GM20000 (cell line): ENCODE results near the gene FTCD.

Experiments used
- DNase-seq: peaks from one replicate; pipeline ENCODE4 v3.0.0; 2012; ENCODE audit warnings: low spot score
- TF ChIP-seq, protein P1 (sequence below): IDR thresholded peaks from 2 replicates; pipeline ENCODE4 v1.5.1; 2012; ENCODE audit warnings: mild to moderate bottlenecking, control low read depth; ENCODE audit errors: extremely low read depth, missing control alignments

Gene FTCD

DNA sequence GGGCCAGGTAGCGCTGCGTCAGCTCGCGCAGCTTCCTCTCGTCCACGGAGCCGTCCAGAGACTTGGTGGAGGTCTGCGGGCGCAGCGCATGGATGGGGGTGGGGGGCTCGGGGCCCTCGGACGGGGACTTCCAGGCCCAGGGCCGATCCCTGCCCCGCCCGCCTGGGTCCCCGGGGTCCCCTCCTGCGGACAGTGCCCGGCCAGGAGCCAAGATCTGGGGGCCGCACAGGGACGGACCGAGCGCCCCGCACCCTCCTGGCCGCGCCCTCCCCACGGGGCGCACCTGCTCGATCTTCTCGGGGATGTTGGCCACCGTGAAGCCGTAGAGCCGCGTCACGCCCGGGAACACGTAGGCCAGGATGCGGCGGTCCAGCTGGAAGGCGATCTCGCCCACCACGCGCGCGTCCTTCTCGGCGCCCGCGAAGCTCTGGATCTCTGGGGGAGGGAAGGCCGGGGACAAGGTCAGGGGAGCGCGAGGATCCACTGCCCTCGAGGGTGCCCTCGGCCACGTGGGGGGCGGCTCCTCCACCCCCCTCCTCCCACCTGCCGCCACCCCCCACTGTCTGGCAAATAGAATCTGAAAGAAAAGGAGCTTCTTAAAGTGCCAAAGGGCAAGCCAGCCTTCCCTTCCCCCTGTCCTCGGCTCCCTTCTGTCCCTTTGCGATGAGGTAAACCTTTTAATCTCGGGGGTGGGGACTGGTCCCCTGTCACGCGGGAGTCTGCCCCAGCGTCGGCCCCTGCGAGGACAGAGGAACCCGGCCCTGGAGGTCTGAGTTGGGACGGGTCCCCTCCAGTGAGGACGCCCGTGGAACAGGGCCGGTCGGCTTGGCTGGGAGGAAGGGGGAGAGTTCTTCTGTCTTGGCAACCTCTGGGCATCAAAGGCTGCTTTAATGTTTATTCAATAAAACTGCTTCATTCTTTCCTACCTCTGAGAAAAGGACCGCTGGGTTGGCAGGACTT is 6.5 kb upstream of the FTCD start:
- DNase-seq = no peak
- TF ChIP-seq, protein P1, sequence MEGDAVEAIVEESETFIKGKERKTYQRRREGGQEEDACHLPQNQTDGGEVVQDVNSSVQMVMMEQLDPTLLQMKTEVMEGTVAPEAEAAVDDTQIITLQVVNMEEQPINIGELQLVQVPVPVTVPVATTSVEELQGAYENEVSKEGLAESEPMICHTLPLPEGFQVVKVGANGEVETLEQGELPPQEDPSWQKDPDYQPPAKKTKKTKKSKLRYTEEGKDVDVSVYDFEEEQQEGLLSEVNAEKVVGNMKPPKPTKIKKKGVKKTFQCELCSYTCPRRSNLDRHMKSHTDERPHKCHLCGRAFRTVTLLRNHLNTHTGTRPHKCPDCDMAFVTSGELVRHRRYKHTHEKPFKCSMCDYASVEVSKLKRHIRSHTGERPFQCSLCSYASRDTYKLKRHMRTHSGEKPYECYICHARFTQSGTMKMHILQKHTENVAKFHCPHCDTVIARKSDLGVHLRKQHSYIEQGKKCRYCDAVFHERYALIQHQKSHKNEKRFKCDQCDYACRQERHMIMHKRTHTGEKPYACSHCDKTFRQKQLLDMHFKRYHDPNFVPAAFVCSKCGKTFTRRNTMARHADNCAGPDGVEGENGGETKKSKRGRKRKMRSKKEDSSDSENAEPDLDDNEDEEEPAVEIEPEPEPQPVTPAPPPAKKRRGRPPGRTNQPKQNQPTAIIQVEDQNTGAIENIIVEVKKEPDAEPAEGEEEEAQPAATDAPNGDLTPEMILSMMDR = no peak

DNA sequence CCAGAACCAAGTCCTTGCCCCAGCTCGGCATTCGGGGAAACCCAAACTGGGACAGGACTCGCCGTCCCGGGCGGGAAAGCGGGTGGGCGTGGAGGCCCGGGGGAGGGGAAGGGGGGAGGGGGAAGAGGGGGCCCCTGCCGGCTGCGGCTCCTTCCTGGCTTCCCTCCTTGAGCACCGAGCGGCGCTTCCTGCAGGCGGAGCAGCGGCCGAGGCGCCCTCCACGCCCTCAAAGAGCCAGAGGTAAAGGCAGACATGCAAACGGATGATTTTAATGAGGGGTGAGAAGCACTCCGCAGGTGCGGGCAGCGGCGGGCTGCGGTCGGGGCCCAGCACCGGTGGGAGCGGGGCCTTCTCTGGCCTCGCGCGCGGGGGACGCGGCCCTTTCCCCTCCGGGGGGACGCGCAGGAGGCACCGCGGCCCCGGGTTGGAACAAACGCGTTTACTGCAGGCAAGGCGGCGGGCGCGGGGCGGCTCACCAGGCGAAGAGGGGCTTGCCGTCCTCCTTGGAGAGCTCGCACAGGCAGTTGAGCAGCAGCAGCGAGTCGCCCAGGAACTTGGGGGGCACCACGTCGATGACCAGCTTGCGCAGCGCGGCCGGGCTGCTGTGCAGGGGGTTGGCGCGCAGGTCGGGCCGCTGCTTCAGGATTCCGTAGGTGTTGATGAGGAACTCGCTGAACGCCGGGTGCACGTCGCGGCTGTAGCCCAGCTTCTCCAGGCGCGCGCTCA is 5.7 kb upstream of the FTCD start:
- no peak for DNase-seq
- TF ChIP-seq, protein P1 = no peak

DNA sequence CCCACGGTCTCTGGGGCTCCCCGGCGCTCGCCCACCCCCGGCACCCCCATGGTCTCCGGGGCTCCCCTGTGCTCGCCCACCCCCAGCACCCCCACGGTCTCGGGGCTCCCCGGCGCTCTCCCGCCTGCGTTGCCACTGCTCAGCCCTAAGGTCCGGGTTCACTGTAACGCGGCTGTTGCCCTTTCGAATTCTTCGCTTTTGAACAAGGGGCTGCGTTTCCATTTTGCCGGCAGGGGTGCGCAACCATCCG is 5.2 kb upstream of the FTCD start:
- DNase-seq = no peak

DNA sequence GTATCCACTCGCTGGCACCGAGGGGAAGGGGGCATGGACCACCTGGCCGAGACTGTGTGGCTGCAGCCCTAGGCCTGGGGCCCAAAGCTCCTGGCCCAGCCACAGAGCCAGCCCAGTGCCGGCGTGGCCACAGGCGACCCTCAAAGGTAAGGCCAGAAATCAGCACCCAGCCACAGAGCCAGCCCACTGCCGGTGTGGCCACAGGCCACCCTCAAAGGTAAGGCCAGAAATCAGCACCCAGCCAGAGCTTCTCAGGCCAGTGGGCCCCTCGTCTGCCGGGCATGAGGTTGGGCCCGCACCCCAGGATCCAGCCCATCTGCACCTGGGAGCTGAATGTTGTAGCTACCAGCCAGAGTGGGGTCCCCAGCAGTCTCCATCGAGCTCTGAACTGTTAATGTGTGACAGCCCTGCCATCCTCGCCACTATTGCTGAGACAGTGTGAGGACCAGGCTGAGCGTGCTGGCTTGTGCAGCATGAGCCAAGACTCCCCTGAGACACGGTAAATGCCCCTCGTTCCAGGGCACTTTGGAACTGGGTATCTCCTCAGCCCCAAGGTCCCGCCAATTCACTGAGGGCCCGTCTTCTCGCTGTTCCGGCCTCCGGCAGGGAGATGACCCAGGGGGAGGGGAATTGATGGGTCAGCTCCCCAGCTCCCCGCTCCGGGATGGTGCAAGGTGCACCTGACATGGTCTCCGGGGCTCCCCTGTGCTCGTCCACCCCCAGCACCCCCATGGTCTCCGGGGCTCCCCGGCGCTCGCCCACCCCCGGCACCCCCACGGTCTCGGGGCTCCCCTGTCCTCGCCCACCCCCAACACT is 4.7 kb upstream of the FTCD start:
- DNase-seq = no peak
- TF ChIP-seq, protein P1 = no peak

More for the DNA sequence above, 5.2 kb upstream of the FTCD start:
- TF ChIP-seq, protein P1 = no peak

DNA sequence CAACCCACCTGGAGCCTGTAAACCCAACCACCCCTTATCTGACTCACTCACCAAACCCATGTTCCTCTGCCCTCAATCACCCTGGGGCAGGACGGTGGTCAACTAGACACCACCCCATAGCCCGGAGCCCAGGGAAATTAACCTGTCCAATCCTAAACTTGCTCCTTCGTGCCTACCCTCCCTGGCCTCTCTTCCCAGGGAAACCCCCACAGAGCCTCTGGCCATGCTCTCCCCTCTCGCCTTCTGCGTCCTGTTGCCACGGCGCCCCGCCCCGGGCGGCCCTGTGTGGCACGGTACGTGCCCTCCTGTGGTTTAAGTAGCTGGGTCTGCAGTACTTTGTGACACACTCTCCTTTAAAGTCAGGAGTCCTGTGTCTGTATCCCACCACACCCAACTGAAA is 4.0 kb upstream of the FTCD start:
- TF ChIP-seq, protein P1 = no peak

DNA sequence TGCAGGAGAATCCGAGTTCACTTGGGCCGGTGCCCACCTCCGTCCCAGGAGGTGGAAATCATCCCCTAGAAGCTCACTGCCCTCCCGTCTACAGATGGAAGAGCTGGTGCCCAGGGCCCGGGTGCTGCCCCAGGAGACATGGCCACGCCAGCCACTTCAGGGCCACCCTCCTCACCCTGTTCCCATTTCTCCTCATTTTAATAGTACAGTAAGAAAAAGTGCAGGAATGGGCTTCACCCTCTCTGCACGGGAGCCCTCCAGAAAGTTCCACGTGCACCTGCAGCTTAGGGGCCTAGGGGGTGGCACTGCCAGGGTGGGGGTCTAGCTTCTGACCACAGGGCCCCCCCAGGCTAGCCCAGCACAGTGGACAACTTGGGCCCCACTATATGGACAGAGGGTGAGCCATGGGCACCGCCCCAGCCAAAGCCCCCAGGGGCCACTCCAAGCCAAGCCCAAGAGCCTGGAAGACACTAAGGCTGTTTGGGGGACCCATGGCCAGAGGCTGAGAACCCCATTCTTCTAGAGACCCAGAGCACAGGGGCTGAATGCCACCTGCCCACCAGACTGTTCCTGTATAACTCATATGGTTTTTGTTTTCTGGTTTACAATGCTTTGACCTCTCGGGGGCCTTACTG is 3.4 kb upstream of the FTCD start:
- TF ChIP-seq, protein P1 = no peak
- DNase-seq = no peak

More for the DNA sequence above, 4.0 kb upstream of the FTCD start:
- DNase-seq = no peak
